22Rv1 (cell line): ENCODE measurements around the gene PLA2G2E.
"Not testable (repeated sequence)": the region's sequence is repeated elsewhere in the genome, so short reads cannot be mapped to it uniquely, and the experiment has no call there.

Source experiments
- ZFX ChIP-seq: fragments of 450-650 bp; IDR thresholded peaks from 2 replicates; pipeline ENCODE4 v1.6.1; 2017; ENCODE audit warnings: antibody characterized with exemption, borderline replicate concordance
- TF ChIP-seq, protein P1 (sequence below): fragments of 450-650 bp; IDR thresholded peaks from 2 replicates; pipeline ENCODE4 v1.5.1; 2017; ENCODE audit warnings: mild to moderate bottlenecking

DNA sequence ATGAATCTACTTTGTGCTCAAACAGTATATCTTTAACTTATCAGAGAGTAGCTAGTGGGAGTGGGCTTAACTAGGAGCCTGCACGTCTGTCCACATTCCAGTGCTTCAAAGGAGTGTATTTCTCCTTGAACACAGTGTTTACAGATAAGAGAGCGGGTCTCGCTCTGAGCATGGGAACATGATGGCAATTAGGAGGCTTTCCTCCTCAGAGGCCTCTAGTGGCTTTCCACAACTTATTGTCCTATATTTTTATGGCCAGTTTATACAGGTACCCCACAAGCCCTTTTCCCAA is 3.7 kb upstream of the PLA2G2E start:
- TF ChIP-seq, protein P1, sequence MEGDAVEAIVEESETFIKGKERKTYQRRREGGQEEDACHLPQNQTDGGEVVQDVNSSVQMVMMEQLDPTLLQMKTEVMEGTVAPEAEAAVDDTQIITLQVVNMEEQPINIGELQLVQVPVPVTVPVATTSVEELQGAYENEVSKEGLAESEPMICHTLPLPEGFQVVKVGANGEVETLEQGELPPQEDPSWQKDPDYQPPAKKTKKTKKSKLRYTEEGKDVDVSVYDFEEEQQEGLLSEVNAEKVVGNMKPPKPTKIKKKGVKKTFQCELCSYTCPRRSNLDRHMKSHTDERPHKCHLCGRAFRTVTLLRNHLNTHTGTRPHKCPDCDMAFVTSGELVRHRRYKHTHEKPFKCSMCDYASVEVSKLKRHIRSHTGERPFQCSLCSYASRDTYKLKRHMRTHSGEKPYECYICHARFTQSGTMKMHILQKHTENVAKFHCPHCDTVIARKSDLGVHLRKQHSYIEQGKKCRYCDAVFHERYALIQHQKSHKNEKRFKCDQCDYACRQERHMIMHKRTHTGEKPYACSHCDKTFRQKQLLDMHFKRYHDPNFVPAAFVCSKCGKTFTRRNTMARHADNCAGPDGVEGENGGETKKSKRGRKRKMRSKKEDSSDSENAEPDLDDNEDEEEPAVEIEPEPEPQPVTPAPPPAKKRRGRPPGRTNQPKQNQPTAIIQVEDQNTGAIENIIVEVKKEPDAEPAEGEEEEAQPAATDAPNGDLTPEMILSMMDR = not testable (repeated sequence)
- not testable (repeated sequence) for TF ChIP-seq ZFX
